ENCODE data around the gene ZNF415.

- no peak for TF ChIP-seq CTCF (conservative IDR thresholded peaks at IDR 0.05; ENCODE audit: low read length)
- TF ChIP-seq EZH2phosphoT487 (IDR thresholded peaks at IDR 0.05; ENCODE audit: borderline replicate concordance), result no peak
Observed at GRCh38 chr19:53109527-53109926, 23.2 kb downstream of the ZNF415 start.
